IPS DF 4.7 (cell line): ENCODE results near the gene SEZ6L2.
"Not testable (repeated sequence)": the region's sequence is repeated elsewhere in the genome, so short reads cannot be mapped to it uniquely, and the experiment has no call there.

Experiments used
- DNase-seq: peaks from one replicate; pipeline ENCODE4 v3.0.0-alpha.2; 2013; ENCODE audit warnings: low spot score; ENCODE audit errors: extremely low read depth

Gene SEZ6L2

GRCh38 chr16:29899516-29900101 lies at the start of gene SEZ6L2:
Gene SEZ6L2, minus strand, starts transcription at chr16:29899550. Its CDS starts 531 bp downstream, at chr16:29899019.
- DNase-seq = no peak

- no peak for DNase-seq
These were observed 48.5 kb upstream of the SEZ6L2 start for GRCh38 chr16:29947897-29948296.

- DNase-seq = no peak
These were observed 44.8 kb upstream of the SEZ6L2 start for GRCh38 chr16:29943846-29944799.

GRCh38 chr16:29940656-29941055 lies 41.3 kb upstream of the SEZ6L2 start:
- DNase-seq = no peak

- not testable (repeated sequence) for DNase-seq
These were observed 32.4 kb upstream of the SEZ6L2 start for GRCh38 chr16:29931750-29932149.

- no peak for DNase-seq
These were observed 27.9 kb upstream of the SEZ6L2 start for GRCh38 chr16:29927070-29927905.

GRCh38 chr16:29926711-29927052 lies 27.3 kb upstream of the SEZ6L2 start:
- no peak for DNase-seq

GRCh38 chr16:29925781-29926710 lies 26.7 kb upstream of the SEZ6L2 start, which contains the start of gene KCTD13:
Gene KCTD13, minus strand, starts transcription at chr16:29926226. Its CDS starts 193 bp downstream, at chr16:29926033.
- peak; percentile 25 for DNase-seq

- no peak for DNase-seq
These were observed 25.9 kb upstream of the SEZ6L2 start for GRCh38 chr16:29925105-29925756.

GRCh38 chr16:29922986-29923501 lies 23.7 kb upstream of the SEZ6L2 start:
- no peak for DNase-seq

- DNase-seq = no peak
These were observed 23.0 kb upstream of the SEZ6L2 start for GRCh38 chr16:29922326-29922725.

- DNase-seq = no peak
These were observed 21.7 kb upstream of the SEZ6L2 start for GRCh38 chr16:29921034-29921385.

- no peak for DNase-seq
These were observed 21.1 kb upstream of the SEZ6L2 start for GRCh38 chr16:29920288-29921033.

GRCh38 chr16:29916979-29917378 lies 17.6 kb upstream of the SEZ6L2 start:
- DNase-seq = no peak

GRCh38 chr16:29915590-29916247 lies 16.4 kb upstream of the SEZ6L2 start:
- no peak for DNase-seq

- no peak for DNase-seq
These were observed 14.2 kb upstream of the SEZ6L2 start for GRCh38 chr16:29913514-29913913.

- no peak for DNase-seq
These were observed 12.7 kb upstream of the SEZ6L2 start for GRCh38 chr16:29912087-29912486.

- no peak for DNase-seq
These were observed 12.3 kb upstream of the SEZ6L2 start for GRCh38 chr16:29911676-29912010.
